ENCODE data around the gene HDAC4. TPM values are rescaled to one million over a fixed set of nuclear protein-coding genes. Genes with fewer than 3 reads are reported as not detected.

Gene HDAC4
- total RNA-seq, 1 donor from 2014 or later = 18.3 TPM

- no peak for DNase-seq (ENCODE audit: extremely low read depth, low read depth, low spot score)
Measured at GRCh38 chr2:239065537-239065936, 335.3 kb downstream of the HDAC4 start.

GRCh38 chr2:239064891-239065290 lies 335.9 kb downstream of the HDAC4 start:
- no peak for DNase-seq (ENCODE audit: extremely low read depth, low read depth, low spot score)

- no peak for DNase-seq (ENCODE audit: extremely low read depth, low read depth, low spot score)
Measured at GRCh38 chr2:239064253-239064652, 336.6 kb downstream of the HDAC4 start.

GRCh38 chr2:239062743-239063142 lies 338.1 kb downstream of the HDAC4 start:
- no peak for DNase-seq (ENCODE audit: extremely low read depth, low read depth, low spot score)

- DNase-seq (ENCODE audit: extremely low read depth, low read depth, low spot score) = no peak
Measured at GRCh38 chr2:239061824-239062570, 338.8 kb downstream of the HDAC4 start.

- no peak for DNase-seq (ENCODE audit: extremely low read depth, low read depth, low spot score)
Measured at GRCh38 chr2:239061121-239061666, 339.6 kb downstream of the HDAC4 start.

- no peak for DNase-seq (ENCODE audit: extremely low read depth, low read depth, low spot score)
Measured at GRCh38 chr2:239060676-239061075, 340.1 kb downstream of the HDAC4 start.

GRCh38 chr2:239059854-239060253 lies 341.0 kb downstream of the HDAC4 start:
- DNase-seq (ENCODE audit: extremely low read depth, low read depth, low spot score) = no peak

GRCh38 chr2:239058766-239059165 lies 342.1 kb downstream of the HDAC4 start:
- no peak for DNase-seq (ENCODE audit: extremely low read depth, low read depth, low spot score)

GRCh38 chr2:239057533-239057932 lies 343.3 kb downstream of the HDAC4 start:
- DNase-seq (ENCODE audit: extremely low read depth, low read depth, low spot score) = no peak

GRCh38 chr2:239056611-239057010 lies 344.2 kb downstream of the HDAC4 start:
- DNase-seq (ENCODE audit: extremely low read depth, low read depth, low spot score) = no peak

- DNase-seq (ENCODE audit: extremely low read depth, low read depth, low spot score) = peak; percentile 18
Measured at GRCh38 chr2:239055756-239056493, 344.9 kb downstream of the HDAC4 start.

GRCh38 chr2:239054921-239055320 lies 345.9 kb downstream of the HDAC4 start:
- no peak for DNase-seq (ENCODE audit: extremely low read depth, low read depth, low spot score)

GRCh38 chr2:239053801-239054503 lies 346.9 kb downstream of the HDAC4 start:
- no peak for DNase-seq (ENCODE audit: extremely low read depth, low read depth, low spot score)

- no peak for DNase-seq (ENCODE audit: extremely low read depth, low read depth, low spot score)
Measured at GRCh38 chr2:239052798-239053665, 347.8 kb downstream of the HDAC4 start.

GRCh38 chr2:239051891-239052445 lies 348.9 kb downstream of the HDAC4 start:
- no peak for DNase-seq (ENCODE audit: extremely low read depth, low read depth, low spot score)

- DNase-seq (ENCODE audit: extremely low read depth, low read depth, low spot score) = no peak
Measured at GRCh38 chr2:239050252-239050649, 350.6 kb downstream of the HDAC4 start.

- DNase-seq (ENCODE audit: extremely low read depth, low read depth, low spot score) = no peak
Measured at GRCh38 chr2:239049421-239050251, 351.2 kb downstream of the HDAC4 start.

- no peak for DNase-seq (ENCODE audit: extremely low read depth, low read depth, low spot score)
Measured at GRCh38 chr2:239048736-239049135, 352.1 kb downstream of the HDAC4 start.

Measured in glomerular endothelial cell (primary cell).